Measurements from ENCODE around the gene MRPL40.

The MRPL40 gene

DNA sequence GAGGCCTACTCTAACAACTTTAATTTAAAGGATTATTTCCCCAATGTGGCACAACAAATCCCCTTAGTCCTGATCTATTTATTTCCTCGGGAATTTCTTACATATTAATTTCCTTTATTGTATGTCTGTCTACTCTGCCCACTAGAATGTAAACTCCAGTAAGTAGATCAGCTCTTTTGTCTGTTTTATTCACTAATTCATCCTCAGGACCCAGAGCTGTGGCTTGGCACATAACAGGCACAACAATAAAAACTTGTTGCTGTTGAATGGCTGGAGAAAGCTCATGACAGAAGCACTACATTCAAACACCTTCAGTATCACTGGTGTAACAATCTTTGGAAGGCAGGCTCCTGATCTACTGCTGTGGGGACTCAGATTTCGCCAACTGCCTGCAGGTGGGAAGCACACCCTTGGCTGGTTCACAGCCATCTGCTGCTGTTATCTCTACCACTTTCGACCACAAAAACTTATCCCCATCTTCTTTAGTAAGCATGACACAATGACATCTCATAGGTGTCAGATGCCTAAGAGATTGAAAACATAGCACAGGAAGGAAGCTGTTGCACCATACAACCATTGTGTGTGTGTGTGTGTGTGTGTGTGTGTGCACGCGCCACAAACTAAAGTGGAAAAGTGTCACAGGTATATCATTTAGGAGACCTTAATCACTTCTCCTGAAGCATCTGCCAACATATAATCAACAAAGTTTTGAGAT, 12.7 kb upstream of the MRPL40 start:
- peak; percentile 95 for DNase-seq
- Histone ChIP-seq H3K27ac (ENCODE audit: low read length) (peak overlapping the region; percentile 97), H3K4me1 (ENCODE audit: low read length) (peaks cover 63% of the 10 kb centered on the region)

DNA sequence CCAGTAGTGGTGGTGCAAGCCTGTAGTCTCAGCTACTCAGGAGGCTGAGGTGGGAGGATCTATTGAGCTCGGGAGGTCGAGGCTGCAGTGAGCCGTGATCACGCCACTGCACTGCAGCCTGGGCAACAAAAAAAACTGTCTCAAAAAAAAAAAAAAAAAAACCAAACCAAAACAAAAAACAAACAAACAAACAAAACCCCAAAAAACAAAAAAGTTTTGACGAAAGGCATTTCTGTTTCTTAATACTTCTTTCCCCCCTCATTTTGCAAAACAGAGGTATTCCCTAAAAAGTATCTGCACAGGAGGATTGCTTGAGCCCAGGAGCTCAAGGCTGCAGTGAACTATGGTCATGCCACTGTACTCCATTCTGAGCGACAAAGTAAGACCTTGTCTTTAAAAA, 12.0 kb upstream of the MRPL40 start:
- no peaks in the 10 kb centered on the region for H3K9me2 ChIP-seq (replicated peaks; ENCODE audit: insufficient read depth, low read length)
- no peak overlapping the region for H2AFZ ChIP-seq (ENCODE audit: low read length)
- peaks cover 94% of the 10 kb centered on the region for H3K79me2 ChIP-seq (ENCODE audit: low read length)
- peak overlapping the region; percentile 51 for H3K9ac ChIP-seq (ENCODE audit: low read length)
- no peaks in the 10 kb centered on the region for H3K27me3 ChIP-seq (replicated peaks; ENCODE audit: insufficient read depth, low read length)
- H3K36me3 ChIP-seq (replicated peaks; ENCODE audit: insufficient read depth, low read length) = peaks cover 2% of the 10 kb centered on the region; the same call in 1 of the 2 replicates
- no peak overlapping the region for H3K4me3 ChIP-seq (ENCODE audit: low read length)
- no peaks in the 10 kb centered on the region for H3K9me3 ChIP-seq (replicated peaks; ENCODE audit: insufficient read depth, low read length)
- DNase-seq = no peak
- peak overlapping the region; percentile 66; the same call in 1 of the 2 replicates for H3K4me2 ChIP-seq (ENCODE audit: low read depth, low read length)
- TF ChIP-seq, protein P1, sequence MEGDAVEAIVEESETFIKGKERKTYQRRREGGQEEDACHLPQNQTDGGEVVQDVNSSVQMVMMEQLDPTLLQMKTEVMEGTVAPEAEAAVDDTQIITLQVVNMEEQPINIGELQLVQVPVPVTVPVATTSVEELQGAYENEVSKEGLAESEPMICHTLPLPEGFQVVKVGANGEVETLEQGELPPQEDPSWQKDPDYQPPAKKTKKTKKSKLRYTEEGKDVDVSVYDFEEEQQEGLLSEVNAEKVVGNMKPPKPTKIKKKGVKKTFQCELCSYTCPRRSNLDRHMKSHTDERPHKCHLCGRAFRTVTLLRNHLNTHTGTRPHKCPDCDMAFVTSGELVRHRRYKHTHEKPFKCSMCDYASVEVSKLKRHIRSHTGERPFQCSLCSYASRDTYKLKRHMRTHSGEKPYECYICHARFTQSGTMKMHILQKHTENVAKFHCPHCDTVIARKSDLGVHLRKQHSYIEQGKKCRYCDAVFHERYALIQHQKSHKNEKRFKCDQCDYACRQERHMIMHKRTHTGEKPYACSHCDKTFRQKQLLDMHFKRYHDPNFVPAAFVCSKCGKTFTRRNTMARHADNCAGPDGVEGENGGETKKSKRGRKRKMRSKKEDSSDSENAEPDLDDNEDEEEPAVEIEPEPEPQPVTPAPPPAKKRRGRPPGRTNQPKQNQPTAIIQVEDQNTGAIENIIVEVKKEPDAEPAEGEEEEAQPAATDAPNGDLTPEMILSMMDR (IDR thresholded peaks at IDR 0.05; ENCODE audit: low read length) = no peak
- TF ChIP-seq EZH2 (optimal IDR thresholded peaks at IDR 0.05; ENCODE audit: low read depth, low read length) = no peak
- no peak for TF ChIP-seq EZH2phosphoT487 (IDR thresholded peaks at IDR 0.05; ENCODE audit: low read length)
- H3K4me1 ChIP-seq (ENCODE audit: low read length) = peaks cover 70% of the 10 kb centered on the region
- 0 out of 2 replicates have a peak, but pooled peaks cover 16% of the 10 kb centered on the region for H4K20me1 ChIP-seq (ENCODE audit: insufficient read depth, low read length)
- peak overlapping the region; percentile 97 for H3K27ac ChIP-seq (ENCODE audit: low read length)
- H3F3A ChIP-seq (ENCODE audit: insufficient read depth, low read length) = peaks cover 52% of the 10 kb centered on the region

More for the DNA sequence above, 12.7 kb upstream of the MRPL40 start:
- H3K4me2 ChIP-seq (ENCODE audit: low read depth, low read length) = peak overlapping the region; percentile 75
- H4K20me1 ChIP-seq (ENCODE audit: insufficient read depth, low read length) = 0 out of 2 replicates have a peak, but pooled peaks cover 11% of the 10 kb centered on the region
- H3K9me2 ChIP-seq (replicated peaks; ENCODE audit: insufficient read depth, low read length) = no peaks in the 10 kb centered on the region
- H3K9ac ChIP-seq (ENCODE audit: low read length) = peak overlapping the region; percentile 77
- H3K79me2 ChIP-seq (ENCODE audit: low read length) = peaks cover 94% of the 10 kb centered on the region
- TF ChIP-seq, protein P1 (IDR thresholded peaks at IDR 0.05; ENCODE audit: low read length) = no peak
- TF ChIP-seq EZH2 (optimal IDR thresholded peaks at IDR 0.05; ENCODE audit: low read depth, low read length) = no peak
- TF ChIP-seq EZH2phosphoT487 (IDR thresholded peaks at IDR 0.05; ENCODE audit: low read length) = no peak
- no peak overlapping the region for H3K4me3 ChIP-seq (ENCODE audit: low read length)
- H2AFZ ChIP-seq (ENCODE audit: low read length) = no peak overlapping the region
- H3K27me3 ChIP-seq (replicated peaks; ENCODE audit: insufficient read depth, low read length) = no peaks in the 10 kb centered on the region
- peaks cover 51% of the 10 kb centered on the region for H3F3A ChIP-seq (ENCODE audit: insufficient read depth, low read length)
- no peaks in the 10 kb centered on the region; the same call in 1 of the 2 replicates for H3K36me3 ChIP-seq (replicated peaks; ENCODE audit: insufficient read depth, low read length)
- H3K9me3 ChIP-seq (replicated peaks; ENCODE audit: insufficient read depth, low read length) = no peaks in the 10 kb centered on the region

DNA sequence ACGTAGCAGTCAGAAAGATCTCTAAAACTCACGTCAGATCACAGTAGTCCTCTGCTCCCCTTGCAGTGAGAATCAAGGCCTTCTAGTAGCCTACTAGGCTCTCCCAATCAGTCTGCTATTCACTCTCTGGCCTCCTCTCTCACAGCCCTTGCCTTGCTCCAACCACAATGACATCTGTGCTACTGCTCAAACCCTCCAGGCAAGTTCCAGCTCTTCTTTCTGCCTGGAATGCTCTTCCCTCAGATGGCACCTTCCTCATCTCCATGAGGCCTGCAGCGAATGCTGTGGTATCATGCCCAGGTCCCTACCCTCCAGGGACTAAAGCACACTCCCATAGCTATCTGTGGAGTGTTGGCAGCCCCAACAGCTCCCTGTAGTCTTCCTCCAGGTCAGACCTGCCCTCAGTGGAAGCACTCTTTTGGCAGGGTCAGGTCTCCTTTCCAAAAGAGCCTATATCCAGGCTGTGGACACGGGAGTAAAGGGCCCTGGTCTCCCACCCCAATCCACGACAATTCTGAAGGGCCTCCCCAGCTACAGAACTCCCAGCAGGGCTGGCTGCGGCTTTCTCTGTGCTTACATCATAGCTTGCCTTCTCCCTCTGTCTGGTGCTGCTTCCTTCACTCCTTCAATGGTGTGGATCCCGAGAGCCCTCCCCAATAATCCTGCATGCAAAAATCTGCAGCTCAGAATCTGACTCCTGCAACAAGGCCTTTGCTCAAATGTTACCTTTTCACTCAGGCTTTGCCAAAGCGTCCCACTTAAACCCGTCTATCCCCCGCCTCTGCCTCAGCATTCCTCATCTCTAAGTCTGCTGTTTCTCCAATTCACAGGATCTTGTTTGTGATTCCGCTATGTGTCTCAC, 9.7 kb upstream of the MRPL40 start:
- Histone ChIP-seq H3K9ac (ENCODE audit: low read length) (no peak overlapping the region), H3K4me2 (ENCODE audit: low read depth, low read length) (0 out of 2 replicates have a peak overlapping the region, but pooled peaks have one; percentile 2), H3K27ac (ENCODE audit: low read length) (peak overlapping the region; percentile 57; the same call in 1 of the 2 replicates), H3K79me2 (ENCODE audit: low read length) (peaks cover 94% of the 10 kb centered on the region), H2AFZ (ENCODE audit: low read length) (no peak overlapping the region), H3K9me3 (replicated peaks; ENCODE audit: insufficient read depth, low read length) (no peaks in the 10 kb centered on the region), H3F3A (ENCODE audit: insufficient read depth, low read length) (peaks cover 52% of the 10 kb centered on the region), H3K9me2 (replicated peaks; ENCODE audit: insufficient read depth, low read length) (no peaks in the 10 kb centered on the region), H3K4me1 (ENCODE audit: low read length) (peaks cover 75% of the 10 kb centered on the region), H3K36me3 (replicated peaks; ENCODE audit: insufficient read depth, low read length) (peaks cover 7% of the 10 kb centered on the region; the same call in 1 of the 2 replicates), H4K20me1 (ENCODE audit: insufficient read depth, low read length) (peaks cover 21% of the 10 kb centered on the region; the same call in 1 of the 2 replicates), H3K4me3 (ENCODE audit: low read length) (no peak overlapping the region), H3K27me3 (replicated peaks; ENCODE audit: insufficient read depth, low read length) (no peaks in the 10 kb centered on the region)
- TF ChIP-seq, protein P1 (IDR thresholded peaks at IDR 0.05; ENCODE audit: low read length) = no peak
- TF ChIP-seq EZH2phosphoT487 (IDR thresholded peaks at IDR 0.05; ENCODE audit: low read length) (no peak), EZH2 (optimal IDR thresholded peaks at IDR 0.05; ENCODE audit: low read depth, low read length) (no peak)
- DNase-seq = no peak

Data from MM.1S (cell line).